GM12878 (cell line): ENCODE results near the gene C19orf67. TPM values are rescaled to one million over a fixed set of nuclear protein-coding genes. Genes with fewer than 3 reads are reported as not detected.

Experiments used
- ATF7 ChIP-seq: fragments of 450-650 bp; IDR thresholded peaks from 2 replicates; pipeline ENCODE4 v1.6.1; 2016; ENCODE audit warnings: low read depth, mild to moderate bottlenecking
- CHD2 ChIP-seq: IDR thresholded peaks from 2 replicates; pipeline ENCODE4 v1.6.1; 2011; ENCODE audit warnings: low read depth, low read length, improper control_type of control experiment, borderline replicate concordance
- FOXM1 ChIP-seq: IDR thresholded peaks from 2 replicates; pipeline ENCODE4 v1.6.1; 2012; ENCODE audit warnings: low read depth, mild to moderate bottlenecking, inconsistent platforms, low read length, moderate library complexity
- IKZF2 ChIP-seq, 2 experiments: fragments of 450-650 bp; IDR thresholded peaks; 2 replicates each; pipeline ENCODE4 v1.6.1; 2017; ENCODE audit warnings: mild to moderate bottlenecking in 2 of 2, moderate library complexity in 2 of 2
- MTA2 ChIP-seq: fragments of 450-650 bp; IDR thresholded peaks from 2 replicates; pipeline ENCODE4 v1.6.1; 2016; ENCODE audit warnings: low read depth, mild to moderate bottlenecking, moderate library complexity
- MTA3 ChIP-seq: IDR thresholded peaks from 2 replicates; pipeline ENCODE4 v1.6.1; 2012; ENCODE audit warnings: low read length, inconsistent platforms, borderline replicate concordance
- PAX8 ChIP-seq: fragments of 450-650 bp; IDR thresholded peaks from 2 replicates; pipeline ENCODE4 v1.6.1; 2017; ENCODE audit warnings: mild to moderate bottlenecking, moderate library complexity
- PML ChIP-seq: IDR thresholded peaks from 2 replicates; pipeline ENCODE4 v1.6.1; 2012; ENCODE audit warnings: low read length, inconsistent platforms
- RAD51 ChIP-seq: fragments of 450-650 bp; IDR thresholded peaks from 2 replicates; pipeline ENCODE4 v1.6.1; 2016; ENCODE audit warnings: moderate library complexity, mild to moderate bottlenecking, inconsistent platforms
- RUNX3 ChIP-seq: IDR thresholded peaks from 2 replicates; pipeline ENCODE4 v1.6.1; 2012; ENCODE audit warnings: low read length, inconsistent platforms
- TCF3 ChIP-seq: IDR thresholded peaks from 2 replicates; pipeline ENCODE4 v1.6.1; 2012; ENCODE audit warnings: low read depth, mild to moderate bottlenecking, low read length, borderline replicate concordance; ENCODE audit not compliant: insufficient read depth
- ZBED1 ChIP-seq: IDR thresholded peaks from 2 replicates; pipeline ENCODE4 v1.6.1; 2016; ENCODE audit warnings: borderline replicate concordance
- polyA plus RNA-seq, 11 experiments: library from polyadenylated mRNA; depleted of rRNA in 4 of 11; unstranded in 6 of 11; stranded (reverse) in 5 of 11; fragments of >200 nt; fragmentation: Nextera tagmentation in 4 of 11; fragmentation: Illumina TruSeq in 1 of 11; extraction: Ambion mirVana in 4 of 11; extraction: Trizol in 1 of 11; gene quantifications; 1 replicate in 1 of 11; 2 replicates in 10 of 11; pipeline versions ENCODE4 v1.2.1 to v1.2.3, GENCODE V29; 2011 to 2016; ENCODE audit warnings: inconsistent platforms in 2 of 11, missing spikeins in 2 of 11, low read depth in 1 of 11
- total RNA-seq, 4 experiments: library from RNA; depleted of rRNA in 3 of 4; stranded (reverse); fragments of >200 nt in 3 of 4; fragmentation: Illumina TruSeq in 1 of 4; extraction: Trizol in 1 of 4; gene quantifications; 2 replicates each; pipeline versions ENCODE4 v1.2.1 to v1.2.3, GENCODE V29; 2013 to 2021
- TF ChIP-seq, protein P1 (sequence below): IDR thresholded peaks from 2 replicates; pipeline ENCODE4 v1.6.1; 2011; ENCODE audit warnings: low read depth, low read length, improper control_type of control experiment, borderline replicate concordance
- TF ChIP-seq, protein P2 (sequence below): fragments of 450-650 bp; IDR thresholded peaks from 2 replicates; pipeline ENCODE4 v1.6.1; 2017; ENCODE audit warnings: mild to moderate bottlenecking, low read depth, inconsistent platforms; ENCODE audit not compliant: poor library complexity, severe bottlenecking
- TF ChIP-seq, protein P3 (sequence below): IDR thresholded peaks from 2 replicates; pipeline ENCODE4 v1.6.1; 2012; ENCODE audit warnings: low read depth, low read length, improper control_type of control experiment
- TF ChIP-seq, protein P4 (sequence below): fragments of 450-650 bp; IDR thresholded peaks from 2 replicates; pipeline ENCODE4 v1.6.1; 2016; ENCODE audit warnings: mild to moderate bottlenecking

Gene C19orf67
- total and polyA plus RNA-seq, 10 of the 15 experiments (the other 5 are each of a cell fraction or from before 2014, with no cell fraction given): 0.14 TPM; not detected in 9

DNA sequence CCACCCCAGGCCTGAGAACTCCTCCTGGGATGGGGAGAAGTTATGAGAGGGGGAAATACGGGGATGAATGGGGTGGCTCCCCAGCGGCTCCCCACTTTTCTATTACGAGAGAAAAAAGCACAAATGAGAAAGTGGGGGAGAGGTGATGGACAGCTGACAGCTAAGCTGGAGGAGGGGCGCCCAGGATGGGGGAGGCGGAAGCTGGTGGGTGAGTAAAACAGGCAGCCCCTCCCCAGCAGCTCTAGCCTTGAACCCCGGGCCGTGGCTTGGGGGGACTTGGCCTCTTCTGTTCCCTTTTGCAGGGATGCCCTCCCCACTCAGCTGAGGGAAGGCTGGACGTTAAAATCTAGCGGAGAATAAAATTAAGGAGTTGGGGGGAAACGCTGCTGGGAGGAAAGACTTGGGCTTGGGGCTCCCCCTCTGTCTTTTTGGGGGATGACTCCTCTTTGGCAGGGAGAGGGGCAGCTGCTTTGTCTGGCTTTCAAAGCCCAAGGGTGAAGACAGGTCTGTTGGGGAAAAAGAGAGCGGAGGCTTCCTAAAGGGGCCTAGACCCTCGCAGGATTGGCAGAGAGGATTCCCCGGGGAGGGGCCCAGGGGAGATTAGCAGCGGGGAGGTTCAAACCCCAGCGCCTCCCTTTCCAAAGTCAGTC is 6.4 kb upstream of the C19orf67 start (continued):
- TF ChIP-seq FOXM1 (peak; percentile 21; the same call in 1 of the 2 replicates), PML (peak; percentile 77; the same call in 1 of the 2 replicates), TCF3 (0 out of 2 replicates have a peak, but pooled peaks have one; percentile 6), RAD51 (no peak), PAX8 (no peak), MTA2 (peak; percentile 52; the same call in 1 of the 2 replicates), IKZF2 (IDR thresholded peaks at IDR 0.05) (peak; percentile 13 to 15; a peak in 1 of 4 replicates), MTA3 (0 out of 2 replicates have a peak, but pooled peaks have one; percentile 13), CHD2 (0 out of 2 replicates have a peak, but pooled peaks have one; percentile 27), ATF7 (peak; percentile 9; the same call in 1 of the 2 replicates), RUNX3 (0 out of 2 replicates have a peak, but pooled peaks have one; percentile 18), ZBED1 (peak; percentile 25; the same call in 1 of the 2 replicates)
- TF ChIP-seq, protein P1, sequence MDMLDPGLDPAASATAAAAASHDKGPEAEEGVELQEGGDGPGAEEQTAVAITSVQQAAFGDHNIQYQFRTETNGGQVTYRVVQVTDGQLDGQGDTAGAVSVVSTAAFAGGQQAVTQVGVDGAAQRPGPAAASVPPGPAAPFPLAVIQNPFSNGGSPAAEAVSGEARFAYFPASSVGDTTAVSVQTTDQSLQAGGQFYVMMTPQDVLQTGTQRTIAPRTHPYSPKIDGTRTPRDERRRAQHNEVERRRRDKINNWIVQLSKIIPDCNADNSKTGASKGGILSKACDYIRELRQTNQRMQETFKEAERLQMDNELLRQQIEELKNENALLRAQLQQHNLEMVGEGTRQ: no peak
- TF ChIP-seq, protein P2, sequence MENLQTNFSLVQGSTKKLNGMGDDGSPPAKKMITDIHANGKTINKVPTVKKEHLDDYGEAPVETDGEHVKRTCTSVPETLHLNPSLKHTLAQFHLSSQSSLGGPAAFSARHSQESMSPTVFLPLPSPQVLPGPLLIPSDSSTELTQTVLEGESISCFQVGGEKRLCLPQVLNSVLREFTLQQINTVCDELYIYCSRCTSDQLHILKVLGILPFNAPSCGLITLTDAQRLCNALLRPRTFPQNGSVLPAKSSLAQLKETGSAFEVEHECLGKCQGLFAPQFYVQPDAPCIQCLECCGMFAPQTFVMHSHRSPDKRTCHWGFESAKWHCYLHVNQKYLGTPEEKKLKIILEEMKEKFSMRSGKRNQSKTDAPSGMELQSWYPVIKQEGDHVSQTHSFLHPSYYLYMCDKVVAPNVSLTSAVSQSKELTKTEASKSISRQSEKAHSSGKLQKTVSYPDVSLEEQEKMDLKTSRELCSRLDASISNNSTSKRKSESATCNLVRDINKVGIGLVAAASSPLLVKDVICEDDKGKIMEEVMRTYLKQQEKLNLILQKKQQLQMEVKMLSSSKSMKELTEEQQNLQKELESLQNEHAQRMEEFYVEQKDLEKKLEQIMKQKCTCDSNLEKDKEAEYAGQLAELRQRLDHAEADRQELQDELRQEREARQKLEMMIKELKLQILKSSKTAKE: peak; percentile 6
- TF ChIP-seq, protein P3, sequence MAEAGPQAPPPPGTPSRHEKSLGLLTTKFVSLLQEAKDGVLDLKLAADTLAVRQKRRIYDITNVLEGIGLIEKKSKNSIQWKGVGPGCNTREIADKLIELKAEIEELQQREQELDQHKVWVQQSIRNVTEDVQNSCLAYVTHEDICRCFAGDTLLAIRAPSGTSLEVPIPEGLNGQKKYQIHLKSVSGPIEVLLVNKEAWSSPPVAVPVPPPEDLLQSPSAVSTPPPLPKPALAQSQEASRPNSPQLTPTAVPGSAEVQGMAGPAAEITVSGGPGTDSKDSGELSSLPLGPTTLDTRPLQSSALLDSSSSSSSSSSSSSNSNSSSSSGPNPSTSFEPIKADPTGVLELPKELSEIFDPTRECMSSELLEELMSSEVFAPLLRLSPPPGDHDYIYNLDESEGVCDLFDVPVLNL: no peak
- TF ChIP-seq, protein P4, sequence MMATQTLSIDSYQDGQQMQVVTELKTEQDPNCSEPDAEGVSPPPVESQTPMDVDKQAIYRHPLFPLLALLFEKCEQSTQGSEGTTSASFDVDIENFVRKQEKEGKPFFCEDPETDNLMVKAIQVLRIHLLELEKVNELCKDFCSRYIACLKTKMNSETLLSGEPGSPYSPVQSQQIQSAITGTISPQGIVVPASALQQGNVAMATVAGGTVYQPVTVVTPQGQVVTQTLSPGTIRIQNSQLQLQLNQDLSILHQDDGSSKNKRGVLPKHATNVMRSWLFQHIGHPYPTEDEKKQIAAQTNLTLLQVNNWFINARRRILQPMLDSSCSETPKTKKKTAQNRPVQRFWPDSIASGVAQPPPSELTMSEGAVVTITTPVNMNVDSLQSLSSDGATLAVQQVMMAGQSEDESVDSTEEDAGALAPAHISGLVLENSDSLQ: peak; percentile 95
- TF ChIP-seq, all 136 proteins: peak for 18
